Lung (tissue), 12 donors: ENCODE data around the gene ESPNL. TPM values are rescaled to one million over a fixed set of nuclear protein-coding genes. Genes with fewer than 3 reads are reported as not detected.

Experiments used
- ATAC-seq: fragments of 200-7000 bp; cut with Tn5 transposase; one replicate; pipeline ENCODE4 v1.9.1; 2020; ENCODE audit warnings: moderate number of reproducible peaks; ENCODE audit not compliant: insufficient read depth, low FRiP score
- DNase-seq, 3 donors: peaks; one replicate each; pipeline ENCODE4 v3.0.0-alpha.2; 2013 to 2017
- H3K27ac ChIP-seq, 2 donors: one replicate each; pipeline ENCODE4 v1.5.1; 2013; ENCODE audit warnings: mild to moderate bottlenecking in 2 of 2, moderate library complexity in 2 of 2, control low read depth in 1 of 2, inconsistent platforms in 1 of 2, low read depth in 1 of 2, low read length in 1 of 2
- H3K27me3 ChIP-seq, 3 donors: one replicate each; pipeline ENCODE4 v1.5.1; 2013; ENCODE audit warnings: low read length in 2 of 3; ENCODE audit not compliant: control insufficient read depth in 3 of 3, insufficient read depth in 3 of 3
- H3K36me3 ChIP-seq, 4 donors: one replicate each; pipeline ENCODE4 v1.5.1; 2013; ENCODE audit warnings: low read length in 4 of 4, mild to moderate bottlenecking in 1 of 4, moderate library complexity in 1 of 4; ENCODE audit not compliant: control insufficient read depth in 4 of 4, insufficient read depth in 4 of 4
- H3K4me1 ChIP-seq, 5 donors: one replicate each; pipeline ENCODE4 v1.5.1; 2013; ENCODE audit warnings: low read length in 5 of 5, mild to moderate bottlenecking in 2 of 5, moderate library complexity in 1 of 5; ENCODE audit not compliant: control insufficient read depth in 5 of 5, insufficient read depth in 5 of 5
- H3K4me3 ChIP-seq: one replicate; pipeline ENCODE4 v1.5.1; 2013; ENCODE audit warnings: mild to moderate bottlenecking, control low read depth, moderate library complexity
- H3K9ac ChIP-seq, 2 donors: one replicate each; pipeline ENCODE4 v1.5.1; 2013; ENCODE audit warnings: low read length in 2 of 2, control low read depth in 1 of 2; ENCODE audit not compliant: insufficient read depth in 1 of 2
- H3K9me3 ChIP-seq, 4 donors: one replicate each; pipeline ENCODE4 v1.5.1; 2013; ENCODE audit warnings: low read length in 3 of 4, mild to moderate bottlenecking in 1 of 4, moderate library complexity in 1 of 4; ENCODE audit not compliant: control insufficient read depth in 4 of 4, insufficient read depth in 3 of 4
- CTCF ChIP-seq: IDR thresholded peaks from 2 replicates; pipeline ENCODE4 v1.5.1; 2012; ENCODE audit warnings: mild to moderate bottlenecking; ENCODE audit errors: control extremely low read depth, extremely low read depth
- WGBS, 2 donors: extraction: QIAGEN DNeasy Blood & Tissue Kit; methylation state at CpG; one replicate each; pipeline ENCODE4 v1.1.7; 2013; 5-methylcytosine and 5-hydroxymethylcytosine counted together
- polyA plus RNA-seq, 2 donors: library from polyadenylated mRNA; stranded (reverse); fragments of 200-250 nt; gene quantifications; one replicate each; pipeline ENCODE4 v1.2.1, GENCODE V29; 2013
- total RNA-seq, 2 donors: library from RNA; depleted of rRNA in 1 of 2; stranded (reverse); fragments of >200 nt in 1 of 2; gene quantifications; one replicate each; pipeline ENCODE4 v1.2.1, GENCODE V29; 2014 to 2021
- donor health status: control.
- donor health status: control.
- donor health status: Bipolar disorder and iron deficiency.
- donor health status: healthy.
- donor health status: DM: yes; HTN: yes; CAD: no.

Gene ESPNL
- total and polyA plus RNA-seq, 4 donors: 0.07 to 3.0 (median 1.2) TPM

- Histone ChIP-seq H3K36me3 (peaks cover 4 to 14% (median 10%) of the 10 kb centered on the region in 4 donors), H3K9me3 (no peaks in the 10 kb centered on the region), H3K9ac (no peak overlapping the region), H3K4me1 (no peaks in the 10 kb centered on the region), H3K27ac (no peak overlapping the region), H3K27me3 (no peaks in the 10 kb centered on the region), H3K4me3 (no peak overlapping the region)
- DNase-seq (no peak), ATAC-seq (no peak)
- TF ChIP-seq CTCF: no peak
- WGBS, 2 donors: 88% methylated on average over 10 of the region's 10 CpGs
Observed at GRCh38 chr2:238069021-238069709, 31.0 kb upstream of the ESPNL start.

- H3K36me3 ChIP-seq: peaks cover 4 to 15% (median 10%) of the 10 kb centered on the region in 4 donors
- no peak for DNase-seq
- H3K27ac ChIP-seq: no peak overlapping the region
- ATAC-seq: no peak
- H3K4me3 ChIP-seq: no peak overlapping the region
- TF ChIP-seq CTCF: no peak
- no peaks in the 10 kb centered on the region for H3K9me3 ChIP-seq
- H3K9ac ChIP-seq: no peak overlapping the region
- H3K4me1 ChIP-seq: no peaks in the 10 kb centered on the region
- WGBS, 2 donors: 95 to 97% methylated on average over 9 of the region's 9 CpGs
- H3K27me3 ChIP-seq: no peaks in the 10 kb centered on the region
Observed at GRCh38 chr2:238069877-238070276, 30.3 kb upstream of the ESPNL start.

- no peak for ATAC-seq
- Histone ChIP-seq H3K27me3 (no peaks in the 10 kb centered on the region), H3K27ac (no peak overlapping the region), H3K4me3 (no peak overlapping the region), H3K9me3 (no peaks in the 10 kb centered on the region), H3K36me3 (peaks cover 3 to 9% (median 6%) of the 10 kb centered on the region in 4 donors), H3K9ac (no peak overlapping the region), H3K4me1 (no peaks in the 10 kb centered on the region)
- no peak for DNase-seq
- TF ChIP-seq CTCF: no peak
Observed at GRCh38 chr2:238075397-238075796, 24.7 kb upstream of the ESPNL start.

GRCh38 chr2:238077292-238077691, 22.8 kb upstream of the ESPNL start:
- no peak overlapping the region for H3K4me3 ChIP-seq
- no peak for ATAC-seq

More at GRCh38 chr2:238077292-238077691, 22.8 kb upstream of the ESPNL start:
- Histone ChIP-seq H3K9ac (no peak overlapping the region), H3K27me3 (no peaks in the 10 kb centered on the region), H3K9me3 (no peaks in the 10 kb centered on the region), H3K36me3 (peaks cover 0 to 9% (median 3%) of the 10 kb centered on the region in 4 donors), H3K27ac (no peak overlapping the region), H3K4me1 (no peaks in the 10 kb centered on the region)
- TF ChIP-seq CTCF: no peak
- WGBS, 2 donors: 90 to 92% methylated on average over 1 of the region's 1 CpG
- no peak for DNase-seq
